Activated gamma-delta T cell (primary cell): ENCODE measurements around the gene SH3D19.

Experiments
- DNase-seq: peaks from one replicate; lab custom pipeline; 2025; lab: John Stamatoyannopoulos, UW

The SH3D19 gene

GRCh38 chr4:151197247-151197646 is 128.2 kb downstream of the SH3D19 start:
- no peak for DNase-seq

DNA sequence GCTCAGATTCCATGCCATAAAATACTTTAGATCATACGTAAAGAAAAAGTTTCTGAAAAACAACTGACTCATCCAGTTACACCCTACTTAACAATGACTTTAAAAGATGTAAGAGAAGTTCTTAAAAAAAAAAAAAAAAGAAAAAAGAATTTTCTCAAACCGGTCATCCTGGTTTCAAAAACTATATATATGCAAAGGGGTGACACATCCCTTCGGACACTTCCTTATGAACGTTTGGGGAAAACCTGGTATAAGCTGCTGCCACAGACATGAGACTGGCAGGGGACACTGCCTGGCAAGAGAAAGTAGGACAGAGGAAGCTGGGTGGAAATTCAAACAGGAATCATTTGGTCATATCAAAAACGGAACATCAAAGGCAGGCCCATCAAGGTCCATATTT is 129.6 kb downstream of the SH3D19 start:
- no peak for DNase-seq

DNA sequence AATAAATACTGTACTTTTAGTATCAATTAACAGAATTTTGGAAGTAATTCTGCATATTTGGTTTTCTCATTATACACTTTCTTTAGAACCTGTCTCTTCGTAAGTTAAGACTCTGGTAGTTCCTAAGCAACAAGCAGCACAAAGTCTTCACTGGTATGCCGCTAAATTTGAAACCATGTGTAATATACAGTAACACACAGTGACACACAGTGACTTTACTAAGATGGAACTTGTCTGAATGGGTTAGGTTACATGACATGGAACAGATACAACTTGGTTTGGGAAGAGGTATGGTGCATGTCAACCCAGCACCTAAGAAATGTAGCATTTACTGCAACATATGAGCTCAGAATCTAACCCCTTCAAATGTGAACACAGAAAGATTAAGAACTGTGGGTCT is 132.0 kb downstream of the SH3D19 start:
- DNase-seq, result no peak

- DNase-seq, result no peak
Observed at GRCh38 chr4:151192556-151193235, 132.7 kb downstream of the SH3D19 start.

- no peak for DNase-seq
Observed at GRCh38 chr4:151184523-151185458, 140.6 kb downstream of the SH3D19 start.

DNA sequence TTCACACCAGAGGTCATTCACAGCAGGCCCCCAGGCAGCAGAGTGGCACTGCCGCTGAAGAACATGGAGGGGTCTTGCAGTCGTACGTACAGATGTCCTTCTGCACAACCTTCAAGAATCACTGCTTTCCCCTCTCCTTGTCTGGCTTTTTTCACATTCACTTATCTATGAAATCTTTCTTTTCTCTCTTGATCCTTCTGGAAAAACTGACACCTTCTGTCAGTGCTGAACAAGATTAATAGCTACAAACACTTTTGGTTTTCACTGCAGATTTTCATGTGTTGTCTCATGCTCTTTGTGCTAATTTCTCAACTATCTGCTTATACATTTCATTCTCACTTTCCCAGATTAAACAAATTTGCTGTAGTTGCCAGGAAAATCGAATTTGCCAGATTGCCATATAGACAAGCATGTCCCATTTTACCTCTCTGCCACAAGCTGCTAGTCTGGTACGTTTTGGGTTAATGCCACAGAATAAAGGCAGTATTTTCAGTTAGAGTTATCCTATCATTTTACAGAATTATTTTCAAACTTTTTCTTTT is 142.9 kb downstream of the SH3D19 start:
- no peak for DNase-seq

DNA sequence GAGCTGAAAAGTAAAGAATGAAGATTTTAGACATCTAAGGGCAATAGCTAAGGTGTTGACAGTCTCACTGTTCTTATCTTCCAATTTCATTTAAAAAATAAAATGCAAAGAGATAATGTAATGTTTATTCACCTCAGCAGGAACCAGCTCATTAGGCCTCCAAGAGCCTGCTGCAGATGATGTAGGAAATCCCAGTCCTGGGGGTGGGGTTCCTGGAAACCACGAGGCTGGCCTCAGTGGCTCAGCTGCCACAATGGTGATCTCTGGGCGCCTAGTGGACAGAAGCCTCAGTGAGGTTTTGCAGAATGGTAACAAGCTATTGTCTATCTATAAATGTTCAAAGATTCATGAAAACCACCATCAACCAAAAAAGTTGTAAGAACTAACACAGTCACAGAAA is 148.7 kb downstream of the SH3D19 start:
- no peak for DNase-seq

GRCh38 chr4:151175754-151176631 is 149.4 kb downstream of the SH3D19 start:
- DNase-seq, result no peak

- DNase-seq, result no peak
Observed at GRCh38 chr4:151175233-151175632, 150.2 kb downstream of the SH3D19 start.

- DNase-seq, result no peak
Observed at GRCh38 chr4:151174784-151175183, 150.6 kb downstream of the SH3D19 start.

DNA sequence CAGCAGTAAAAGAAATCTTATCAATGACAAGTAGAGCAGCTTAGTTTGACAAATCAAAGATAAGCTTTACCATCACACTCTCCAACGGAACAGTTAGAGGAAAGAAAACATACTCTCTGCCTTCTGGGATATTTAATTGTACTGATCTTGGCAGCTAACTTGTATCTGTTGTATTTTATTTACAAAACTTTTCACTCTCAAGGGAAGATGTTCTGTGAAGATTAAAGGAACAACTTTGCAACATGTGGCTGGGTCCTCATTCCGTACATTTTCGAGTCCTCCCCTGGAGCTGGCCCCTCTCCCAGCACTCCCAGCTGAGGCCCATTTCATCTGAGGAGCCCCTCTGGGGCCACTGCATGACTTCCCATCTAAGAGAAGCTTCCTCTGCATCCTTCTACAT is 151.5 kb downstream of the SH3D19 start:
- no peak for DNase-seq

- DNase-seq, result no peak
Observed at GRCh38 chr4:151169900-151170299, 155.5 kb downstream of the SH3D19 start.

DNA sequence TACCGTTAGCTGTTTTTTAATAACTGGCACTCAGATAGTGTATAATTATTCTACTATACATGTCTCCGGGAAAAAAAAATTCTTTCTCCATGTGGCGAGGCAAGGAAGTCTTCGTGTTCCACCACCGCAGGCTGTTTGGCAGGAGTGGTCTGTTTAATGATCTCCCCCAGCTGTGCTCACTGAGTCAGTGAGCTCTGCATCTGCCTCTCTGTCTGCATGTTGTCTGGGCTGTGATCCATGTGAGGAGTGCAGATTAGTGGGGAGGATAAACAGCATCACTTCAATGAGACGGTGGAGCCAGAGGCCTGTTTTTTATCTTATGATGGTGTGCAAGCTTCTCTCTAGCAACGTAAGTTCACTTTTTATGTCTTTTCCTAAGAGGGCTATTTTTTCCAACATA is 156.2 kb downstream of the SH3D19 start:
- no peak for DNase-seq

- DNase-seq, result no peak
Observed at GRCh38 chr4:151167561-151167960, 157.8 kb downstream of the SH3D19 start.

- DNase-seq, result no peak
Observed at GRCh38 chr4:151166636-151167035, 158.8 kb downstream of the SH3D19 start.

DNA sequence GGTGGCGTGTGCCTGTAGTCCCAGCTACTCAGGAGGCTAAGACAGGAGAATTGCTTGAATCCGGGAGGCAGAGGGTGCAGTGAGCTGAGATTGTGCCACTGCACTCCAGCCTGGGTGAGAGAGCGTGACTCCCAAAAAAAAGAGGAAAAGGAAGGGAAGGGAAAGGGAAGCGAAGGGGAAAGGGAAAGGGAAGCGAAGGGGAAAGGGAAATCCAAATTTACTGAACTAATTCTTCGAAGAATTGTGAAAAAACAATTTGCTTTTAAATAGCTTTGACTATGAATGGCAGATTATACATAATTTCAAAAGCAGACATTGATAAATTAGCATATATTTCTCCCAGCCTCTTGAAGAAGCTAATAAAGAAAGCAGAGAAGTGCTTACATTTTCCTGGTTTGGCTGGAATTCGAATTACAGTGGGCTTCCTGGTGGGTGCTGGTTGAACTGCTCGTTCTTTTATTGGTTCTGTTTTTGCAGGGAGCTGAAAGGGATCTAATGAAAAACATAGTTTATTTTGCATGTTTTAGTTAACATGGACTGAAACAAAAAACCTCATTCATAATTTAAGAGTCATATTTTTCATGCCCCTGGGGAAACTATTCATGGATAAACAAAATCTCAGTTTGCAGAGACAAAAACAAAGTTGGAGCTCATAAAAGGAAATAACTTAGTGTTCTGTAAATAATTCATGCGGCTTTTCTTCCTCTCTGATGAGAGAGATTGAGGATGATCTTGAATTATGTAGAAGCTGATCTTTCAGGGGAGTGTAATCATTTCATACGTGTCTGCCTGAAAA is 160.0 kb downstream of the SH3D19 start:
- DNase-seq, result no peak

GRCh38 chr4:151163855-151164254 is 161.6 kb downstream of the SH3D19 start:
- DNase-seq, result no peak

- DNase-seq, result no peak
Observed at GRCh38 chr4:151158979-151159378, 166.4 kb downstream of the SH3D19 start.

DNA sequence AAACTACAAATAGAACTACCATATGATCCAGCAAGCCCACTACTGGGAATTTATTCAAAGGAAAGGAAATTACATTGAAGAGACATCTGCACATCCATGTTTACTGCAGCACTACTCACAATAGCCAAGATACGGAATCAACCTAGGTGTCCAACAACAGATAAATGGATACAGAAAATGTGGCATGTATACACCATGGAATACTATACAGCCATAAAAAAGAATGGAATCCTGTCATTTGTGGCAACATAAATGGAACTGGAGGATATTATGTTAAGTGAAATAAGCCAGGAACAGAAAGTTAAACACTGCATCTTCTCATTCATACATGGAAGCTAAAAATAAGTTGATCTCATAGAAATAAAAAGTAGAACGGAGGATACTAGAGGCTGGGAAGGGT is 167.9 kb downstream of the SH3D19 start:
- no peak for DNase-seq

DNA sequence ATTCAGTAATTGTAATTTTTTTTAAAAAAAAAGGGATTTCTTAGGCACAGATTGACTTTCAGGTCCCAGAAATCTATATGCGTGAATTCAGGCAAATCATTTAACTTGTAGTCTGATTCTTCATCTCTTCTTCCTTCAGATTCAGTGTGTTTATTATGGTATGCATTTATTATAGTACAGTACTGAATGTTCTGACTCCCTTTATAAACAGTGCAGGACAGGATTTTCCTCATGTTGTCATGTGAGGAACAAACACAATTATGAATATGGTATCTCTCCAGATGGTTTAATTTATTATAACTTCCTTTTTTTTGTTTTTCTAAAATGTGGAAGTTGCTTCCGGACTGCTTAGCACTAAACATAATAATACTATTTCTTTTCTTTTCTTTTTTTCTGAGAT is 171.8 kb downstream of the SH3D19 start:
- DNase-seq, result no peak

- DNase-seq, result no peak
Observed at GRCh38 chr4:151152028-151152427, 173.4 kb downstream of the SH3D19 start.
